Measurements from ENCODE around the gene GMPPB. TPM values are rescaled to one million over a fixed set of nuclear protein-coding genes. Genes with fewer than 3 reads are reported as not detected.

GMPPB gene
- total and polyA plus RNA-seq, 9 of the 15 experiments (the other 6 are each of a cell fraction or from before 2014, with no cell fraction given): 0.53 to 17.4 (median 8.1) TPM

DNA sequence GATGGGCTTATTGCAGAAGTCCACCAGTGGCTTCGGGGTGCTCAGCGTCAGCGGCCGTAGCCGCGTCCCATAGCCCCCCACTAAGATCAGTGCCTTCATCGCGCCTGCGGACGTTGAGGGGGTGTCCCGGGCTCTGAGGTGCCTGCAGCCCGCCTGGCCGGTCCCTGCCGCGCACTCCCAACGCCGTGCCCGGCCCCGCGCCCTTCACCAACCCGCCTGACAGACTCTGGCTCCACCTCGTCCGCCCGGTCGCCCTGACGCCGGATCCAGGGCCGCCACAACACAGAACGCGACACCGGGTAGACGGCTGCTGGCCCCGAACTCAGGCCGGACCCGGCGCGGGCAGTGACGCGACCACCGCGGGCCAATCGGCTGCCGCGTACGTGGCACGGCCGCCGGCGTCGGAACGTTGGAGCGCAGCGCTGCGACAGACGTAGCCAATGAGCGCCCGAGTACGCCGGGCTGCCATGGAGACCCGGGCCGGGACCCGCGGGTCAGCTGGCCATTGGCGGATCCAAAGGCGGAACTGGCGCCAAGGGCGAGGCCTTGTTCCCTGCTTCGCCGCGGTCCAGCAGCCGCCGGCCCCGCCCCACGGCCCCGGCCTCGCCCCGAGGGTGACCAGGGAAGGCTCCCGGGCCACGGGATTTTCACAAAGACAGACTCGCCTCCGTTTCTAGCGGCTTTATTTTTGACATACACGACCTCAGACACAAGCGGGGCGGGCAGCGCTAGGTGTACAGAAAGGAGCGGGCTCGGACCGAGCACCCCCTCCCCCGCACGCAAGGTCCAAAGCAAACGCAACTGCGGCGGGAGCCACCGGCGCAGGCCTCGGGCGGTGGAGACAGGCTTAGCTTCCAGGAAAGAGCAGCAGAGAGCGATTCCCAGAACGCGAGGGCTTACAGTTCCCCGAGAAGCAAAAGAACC is at the start of gene GMPPB (continued):
- TF ChIP-seq, protein P1, sequence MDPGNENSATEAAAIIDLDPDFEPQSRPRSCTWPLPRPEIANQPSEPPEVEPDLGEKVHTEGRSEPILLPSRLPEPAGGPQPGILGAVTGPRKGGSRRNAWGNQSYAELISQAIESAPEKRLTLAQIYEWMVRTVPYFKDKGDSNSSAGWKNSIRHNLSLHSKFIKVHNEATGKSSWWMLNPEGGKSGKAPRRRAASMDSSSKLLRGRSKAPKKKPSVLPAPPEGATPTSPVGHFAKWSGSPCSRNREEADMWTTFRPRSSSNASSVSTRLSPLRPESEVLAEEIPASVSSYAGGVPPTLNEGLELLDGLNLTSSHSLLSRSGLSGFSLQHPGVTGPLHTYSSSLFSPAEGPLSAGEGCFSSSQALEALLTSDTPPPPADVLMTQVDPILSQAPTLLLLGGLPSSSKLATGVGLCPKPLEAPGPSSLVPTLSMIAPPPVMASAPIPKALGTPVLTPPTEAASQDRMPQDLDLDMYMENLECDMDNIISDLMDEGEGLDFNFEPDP (CRISPR knock-in tag; IDR thresholded peaks at IDR 0.05): no peak
- TF ChIP-seq ZNF764 (CRISPR knock-in tag; IDR thresholded peaks at IDR 0.05; ENCODE audit: low read depth): no peak
- TF ChIP-seq RHOXF2B (CRISPR knock-in tag; conservative IDR thresholded peaks at IDR 0.05): no peak
- peak; percentile 72 for TF ChIP-seq CHD1 (IDR thresholded peaks at IDR 0.05; ENCODE audit: low read length)
- TF ChIP-seq TBP (optimal IDR thresholded peaks at IDR 0.05; ENCODE audit: low read depth, low read length): peak; percentile 6
- no peak for TF ChIP-seq E2F3 (CRISPR knock-in tag; IDR thresholded peaks at IDR 0.05)
- no peak for TF ChIP-seq XRCC4 (IDR thresholded peaks at IDR 0.05; ENCODE audit: extremely low read depth, insufficient read depth, insufficient read length)
- TF ChIP-seq SMARCA5 (IDR thresholded peaks at IDR 0.05): no peak
- TF ChIP-seq MCM3 (IDR thresholded peaks at IDR 0.05): no peak
- no peak for TF ChIP-seq ZNF589 (CRISPR knock-in tag; IDR thresholded peaks at IDR 0.05; ENCODE audit: low read depth)
- TF ChIP-seq NCOR1 (IDR thresholded peaks at IDR 0.05): no peak; the same call in 1 of the 2 replicates
- no peak for TF ChIP-seq GABPB2 (CRISPR knock-in tag; conservative IDR thresholded peaks at IDR 0.05)
- TF ChIP-seq, protein P2, sequence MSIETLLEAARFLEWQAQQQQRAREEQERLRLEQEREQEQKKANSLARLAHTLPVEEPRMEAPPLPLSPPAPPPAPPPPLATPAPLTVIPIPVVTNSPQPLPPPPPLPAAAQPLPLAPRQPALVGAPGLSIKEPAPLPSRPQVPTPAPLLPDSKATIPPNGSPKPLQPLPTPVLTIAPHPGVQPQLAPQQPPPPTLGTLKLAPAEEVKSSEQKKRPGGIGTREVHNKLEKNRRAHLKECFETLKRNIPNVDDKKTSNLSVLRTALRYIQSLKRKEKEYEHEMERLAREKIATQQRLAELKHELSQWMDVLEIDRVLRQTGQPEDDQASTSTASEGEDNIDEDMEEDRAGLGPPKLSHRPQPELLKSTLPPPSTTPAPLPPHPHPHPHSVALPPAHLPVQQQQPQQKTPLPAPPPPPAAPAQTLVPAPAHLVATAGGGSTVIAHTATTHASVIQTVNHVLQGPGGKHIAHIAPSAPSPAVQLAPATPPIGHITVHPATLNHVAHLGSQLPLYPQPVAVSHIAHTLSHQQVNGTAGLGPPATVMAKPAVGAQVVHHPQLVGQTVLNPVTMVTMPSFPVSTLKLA (conservative IDR thresholded peaks at IDR 0.05): peak in 1 of 2 experiments; percentile 84; a peak in 2 of 4 replicates
- no peak for TF ChIP-seq MEIS2 (IDR thresholded peaks at IDR 0.05; ENCODE audit: partially characterized antibody)
- TF ChIP-seq, protein P3, sequence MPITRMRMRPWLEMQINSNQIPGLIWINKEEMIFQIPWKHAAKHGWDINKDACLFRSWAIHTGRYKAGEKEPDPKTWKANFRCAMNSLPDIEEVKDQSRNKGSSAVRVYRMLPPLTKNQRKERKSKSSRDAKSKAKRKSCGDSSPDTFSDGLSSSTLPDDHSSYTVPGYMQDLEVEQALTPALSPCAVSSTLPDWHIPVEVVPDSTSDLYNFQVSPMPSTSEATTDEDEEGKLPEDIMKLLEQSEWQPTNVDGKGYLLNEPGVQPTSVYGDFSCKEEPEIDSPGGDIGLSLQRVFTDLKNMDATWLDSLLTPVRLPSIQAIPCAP (CRISPR knock-in tag; IDR thresholded peaks at IDR 0.05; ENCODE audit: borderline replicate concordance): no peak
- TF ChIP-seq KDM5B (IDR thresholded peaks at IDR 0.05; ENCODE audit: insufficient replicate concordance, low read depth, low read length): peak; percentile 53
- TF ChIP-seq CREBBP (IDR thresholded peaks at IDR 0.05; ENCODE audit: low read depth, low read length): no peak
- TF ChIP-seq ZNF780A (CRISPR knock-in tag; IDR thresholded peaks at IDR 0.05): no peak
- TF ChIP-seq NCOA2 (IDR thresholded peaks at IDR 0.05; ENCODE audit: partially characterized antibody in 2 of 2): no peak
- TF ChIP-seq, protein P4, sequence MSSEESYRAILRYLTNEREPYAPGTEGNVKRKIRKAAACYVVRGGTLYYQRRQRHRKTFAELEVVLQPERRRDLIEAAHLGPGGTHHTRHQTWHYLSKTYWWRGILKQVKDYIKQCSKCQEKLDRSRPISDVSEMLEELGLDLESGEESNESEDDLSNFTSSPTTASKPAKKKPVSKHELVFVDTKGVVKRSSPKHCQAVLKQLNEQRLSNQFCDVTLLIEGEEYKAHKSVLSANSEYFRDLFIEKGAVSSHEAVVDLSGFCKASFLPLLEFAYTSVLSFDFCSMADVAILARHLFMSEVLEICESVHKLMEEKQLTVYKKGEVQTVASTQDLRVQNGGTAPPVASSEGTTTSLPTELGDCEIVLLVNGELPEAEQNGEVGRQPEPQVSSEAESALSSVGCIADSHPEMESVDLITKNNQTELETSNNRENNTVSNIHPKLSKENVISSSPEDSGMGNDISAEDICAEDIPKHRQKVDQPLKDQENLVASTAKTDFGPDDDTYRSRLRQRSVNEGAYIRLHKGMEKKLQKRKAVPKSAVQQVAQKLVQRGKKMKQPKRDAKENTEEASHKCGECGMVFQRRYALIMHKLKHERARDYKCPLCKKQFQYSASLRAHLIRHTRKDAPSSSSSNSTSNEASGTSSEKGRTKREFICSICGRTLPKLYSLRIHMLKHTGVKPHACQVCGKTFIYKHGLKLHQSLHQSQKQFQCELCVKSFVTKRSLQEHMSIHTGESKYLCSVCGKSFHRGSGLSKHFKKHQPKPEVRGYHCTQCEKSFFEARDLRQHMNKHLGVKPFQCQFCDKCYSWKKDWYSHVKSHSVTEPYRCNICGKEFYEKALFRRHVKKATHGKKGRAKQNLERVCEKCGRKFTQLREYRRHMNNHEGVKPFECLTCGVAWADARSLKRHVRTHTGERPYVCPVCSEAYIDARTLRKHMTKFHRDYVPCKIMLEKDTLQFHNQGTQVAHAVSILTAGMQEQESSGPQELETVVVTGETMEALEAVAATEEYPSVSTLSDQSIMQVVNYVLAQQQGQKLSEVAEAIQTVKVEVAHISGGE (CRISPR knock-in tag; IDR thresholded peaks at IDR 0.05): no peak
- no peak for TF ChIP-seq ZNF695 (CRISPR knock-in tag; IDR thresholded peaks at IDR 0.05)

Measured in K562 (cell line).